NCI-H460 (cell line): ENCODE data around the gene HOXA6. TPM values are rescaled to one million over a fixed set of nuclear protein-coding genes. Genes with fewer than 3 reads are reported as not detected.

Source experiments
- DNase-seq: peaks from one replicate; pipeline ENCODE4 v3.0.0-alpha.2; 2016; ENCODE audit warnings: low read depth; ENCODE audit errors: extremely low read depth
- total RNA-seq: library from RNA; depleted of rRNA; stranded (reverse); fragments of >200 nt; shearing (Covaris generic); gene quantifications from 2 replicates; pipeline ENCODE4 v1.2.3, GENCODE V29; 2014

Gene HOXA6
- total RNA-seq, 1 experiment from 2014 or later: 6.7 TPM

DNA sequence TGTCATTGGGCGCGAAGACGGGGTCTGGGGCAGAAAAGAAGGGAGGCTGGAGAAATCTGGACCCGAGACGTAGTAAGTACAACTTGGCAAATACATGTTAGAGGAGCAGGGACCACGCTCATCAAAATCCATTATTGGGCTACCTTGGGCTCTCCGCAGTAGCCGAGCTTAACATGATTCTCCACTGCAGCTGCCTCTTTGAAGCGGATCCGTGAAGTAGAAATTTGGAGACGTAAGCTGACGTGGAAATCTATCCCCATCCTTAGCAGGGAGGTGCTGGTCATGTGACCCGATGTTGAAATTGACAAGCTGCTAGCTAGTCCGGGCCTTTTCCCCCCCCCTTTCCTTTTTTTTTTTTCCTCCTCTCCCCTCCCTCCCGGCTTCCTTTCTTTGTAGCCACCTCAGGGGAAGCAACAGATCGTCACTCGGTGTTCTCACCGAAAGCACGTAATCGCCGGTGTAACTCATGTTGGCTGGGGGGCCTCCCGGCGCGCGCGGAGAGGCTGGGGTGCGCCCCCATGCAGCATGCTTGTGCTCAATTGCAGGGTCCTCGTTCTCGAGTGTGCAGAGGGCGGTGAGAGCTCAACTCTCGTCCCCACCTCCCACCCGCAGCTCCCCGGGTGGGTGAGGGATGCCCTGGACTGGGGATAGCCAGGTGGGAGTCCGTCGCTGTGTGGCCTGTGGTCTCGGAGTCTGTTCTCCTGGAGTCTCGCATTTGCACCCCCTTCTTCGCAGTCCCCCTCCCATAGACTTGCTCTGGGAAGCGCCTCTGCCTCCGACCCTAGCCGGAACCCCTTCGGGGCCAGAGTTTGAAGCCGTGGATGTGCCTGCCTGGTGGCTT is 37.7 kb upstream of the HOXA6 start, which contains the start of gene HOXA11:
Gene HOXA11 (minus strand): TSS at position 220 of the 841 bp plus-strand sequence. CDS start 88 bp downstream, at position 132.
- no peak for DNase-seq

DNA sequence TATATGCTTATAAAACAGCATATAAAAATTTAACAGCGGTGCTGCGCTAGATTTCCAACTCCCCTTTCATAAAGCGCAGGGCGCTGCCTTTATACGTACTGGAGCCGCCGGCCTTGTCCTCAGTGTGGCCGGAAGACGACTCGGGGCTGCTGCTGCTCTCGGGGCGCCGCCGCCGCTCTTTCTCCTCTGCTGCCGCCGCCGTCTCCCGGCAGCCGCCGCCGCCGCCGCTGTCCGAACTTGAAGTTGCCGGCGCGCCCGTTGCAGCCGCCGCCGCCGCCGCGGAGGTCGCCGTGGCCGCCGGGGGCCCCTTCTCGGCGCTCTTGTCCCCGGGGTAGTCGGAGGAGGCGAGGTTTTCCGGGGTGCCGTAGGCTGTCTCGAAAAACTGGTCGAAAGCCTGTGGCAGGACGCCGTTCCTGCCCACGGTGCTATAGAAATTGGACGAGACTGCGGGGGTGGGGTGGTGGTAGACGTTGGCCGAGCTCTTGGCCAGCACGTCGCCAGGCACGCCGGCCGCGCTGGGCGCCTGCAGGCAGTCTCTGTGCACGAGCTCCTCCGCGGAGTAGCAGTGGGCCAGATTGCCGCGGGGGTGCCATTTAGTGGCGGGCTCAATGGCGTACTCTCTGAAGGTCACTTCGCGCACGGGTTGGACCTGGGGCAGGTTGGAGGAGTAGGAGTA is 36.9 kb upstream of the HOXA6 start:
- DNase-seq: no peak

DNA sequence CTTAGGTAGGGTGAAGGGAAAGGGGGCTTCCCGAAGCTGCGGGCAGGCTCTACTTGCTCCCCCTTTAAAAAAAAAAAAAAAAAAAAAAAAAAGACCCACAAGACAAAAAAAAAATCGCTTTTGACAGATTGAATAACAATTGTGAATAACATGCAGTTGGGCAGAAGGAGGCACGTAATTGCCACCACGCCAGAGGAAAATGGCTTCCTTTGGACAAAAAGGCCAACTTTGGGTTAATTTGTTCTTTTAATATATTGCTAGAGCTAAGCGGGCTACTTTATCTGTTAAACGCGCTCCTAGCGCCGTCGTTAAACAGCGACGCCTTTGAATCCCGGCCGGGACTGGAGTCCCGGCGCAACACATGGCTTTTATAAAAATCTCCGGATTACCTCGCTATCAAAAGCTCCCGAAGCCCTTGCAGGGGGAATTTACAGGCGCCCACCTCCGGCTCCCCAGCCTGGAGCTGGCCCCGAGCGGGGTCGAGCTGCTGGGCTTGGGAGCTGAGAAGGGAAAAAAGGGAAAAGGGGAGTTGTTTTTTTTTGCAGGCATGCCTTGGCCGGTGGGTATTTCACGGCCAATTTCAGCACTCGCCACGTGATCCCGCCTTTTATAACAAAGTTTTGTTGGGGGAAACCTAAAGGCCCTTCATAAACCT is 36.2 kb upstream of the HOXA6 start:
- DNase-seq: no peak

DNA sequence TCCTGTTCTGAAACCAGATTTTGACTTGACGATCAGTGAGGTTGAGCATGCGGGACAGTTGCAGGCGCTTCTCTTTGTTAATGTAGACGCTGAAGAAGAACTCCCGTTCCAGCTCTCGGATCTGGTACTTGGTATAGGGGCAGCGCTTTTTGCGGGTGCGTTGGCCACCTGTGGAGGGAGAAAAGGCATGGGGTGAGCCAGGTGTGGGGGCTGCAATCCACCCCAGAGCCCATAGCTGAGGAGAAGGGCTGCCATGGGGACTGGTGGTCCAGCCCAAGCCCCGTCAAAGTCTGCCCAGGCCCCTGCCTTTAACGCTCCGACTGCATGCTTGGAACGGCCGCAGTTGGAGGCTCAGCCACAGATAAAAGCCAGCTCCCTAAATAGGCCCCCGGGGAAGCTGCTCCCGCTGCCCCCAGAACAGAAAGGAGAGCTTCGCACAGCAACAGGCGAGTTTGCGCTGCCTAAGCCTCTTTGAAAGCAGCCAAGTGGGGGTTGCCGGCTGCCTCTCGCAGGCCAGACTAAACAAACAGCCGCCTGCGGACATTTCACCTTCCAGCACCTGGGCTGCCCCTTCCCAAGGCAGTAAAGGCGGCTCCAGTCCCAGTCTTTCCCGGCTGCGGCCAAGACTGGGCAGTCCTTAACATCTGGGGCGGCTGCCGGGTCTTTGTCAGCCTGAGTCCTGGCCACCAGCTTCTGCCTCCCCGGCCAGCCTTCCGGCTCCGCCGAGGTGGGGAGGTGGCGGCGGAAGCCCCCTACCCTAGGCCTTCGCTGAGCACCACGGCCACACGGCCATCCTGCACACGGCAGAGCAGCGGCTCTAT is 35.5 kb upstream of the HOXA6 start:
- DNase-seq: no peak

DNA sequence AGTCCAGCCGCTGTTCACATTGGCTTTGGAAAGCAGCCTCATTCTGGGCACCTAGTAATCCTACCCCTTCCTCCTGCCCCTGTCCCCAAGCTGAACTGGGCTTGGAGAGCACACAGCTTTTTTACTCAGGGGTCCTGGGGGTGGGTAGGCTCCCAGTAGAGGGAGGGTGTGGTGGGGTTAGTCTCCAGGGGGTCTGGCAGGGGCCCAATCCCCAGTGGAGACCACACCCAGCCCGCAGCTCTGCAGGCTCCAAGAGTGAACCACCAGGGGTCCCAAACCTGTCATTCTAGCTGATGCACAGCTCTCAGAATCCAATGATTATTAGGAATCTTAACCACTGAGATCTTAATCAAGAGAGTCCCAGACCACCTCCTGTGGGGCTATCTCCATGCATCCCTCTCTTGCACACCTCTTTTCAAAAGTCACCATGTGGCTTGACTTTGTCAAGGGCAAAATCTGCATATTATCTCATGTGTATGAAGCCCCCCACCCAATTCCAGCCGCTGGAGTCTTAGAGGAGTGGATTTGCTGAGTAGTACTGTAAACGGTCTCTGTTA is 34.8 kb upstream of the HOXA6 start:
- DNase-seq: no peak

DNA sequence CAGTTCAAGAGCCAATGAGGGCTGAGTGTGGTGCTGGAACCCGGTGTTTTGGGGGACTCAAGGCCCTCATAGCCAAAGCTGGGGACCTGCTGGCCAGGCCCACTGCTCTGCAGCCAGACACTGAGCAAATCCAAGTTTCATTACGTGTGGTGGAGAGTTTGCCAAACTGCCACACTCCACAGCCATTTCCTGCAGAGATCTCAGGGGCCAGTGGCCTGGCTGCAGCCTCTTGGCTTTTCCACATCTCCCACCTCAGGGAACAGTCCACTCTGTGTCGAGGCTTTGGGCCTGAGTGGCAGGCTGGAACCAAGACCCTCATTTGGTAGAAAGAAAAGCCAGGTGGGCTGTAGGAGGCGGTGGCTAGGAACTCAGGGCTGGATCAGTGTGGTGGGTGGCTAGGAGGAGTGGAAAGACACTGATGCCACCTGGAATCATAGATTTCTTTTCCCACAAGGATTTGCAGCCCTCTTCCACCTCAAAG is 34.3 kb upstream of the HOXA6 start:
- no peak for DNase-seq

DNA sequence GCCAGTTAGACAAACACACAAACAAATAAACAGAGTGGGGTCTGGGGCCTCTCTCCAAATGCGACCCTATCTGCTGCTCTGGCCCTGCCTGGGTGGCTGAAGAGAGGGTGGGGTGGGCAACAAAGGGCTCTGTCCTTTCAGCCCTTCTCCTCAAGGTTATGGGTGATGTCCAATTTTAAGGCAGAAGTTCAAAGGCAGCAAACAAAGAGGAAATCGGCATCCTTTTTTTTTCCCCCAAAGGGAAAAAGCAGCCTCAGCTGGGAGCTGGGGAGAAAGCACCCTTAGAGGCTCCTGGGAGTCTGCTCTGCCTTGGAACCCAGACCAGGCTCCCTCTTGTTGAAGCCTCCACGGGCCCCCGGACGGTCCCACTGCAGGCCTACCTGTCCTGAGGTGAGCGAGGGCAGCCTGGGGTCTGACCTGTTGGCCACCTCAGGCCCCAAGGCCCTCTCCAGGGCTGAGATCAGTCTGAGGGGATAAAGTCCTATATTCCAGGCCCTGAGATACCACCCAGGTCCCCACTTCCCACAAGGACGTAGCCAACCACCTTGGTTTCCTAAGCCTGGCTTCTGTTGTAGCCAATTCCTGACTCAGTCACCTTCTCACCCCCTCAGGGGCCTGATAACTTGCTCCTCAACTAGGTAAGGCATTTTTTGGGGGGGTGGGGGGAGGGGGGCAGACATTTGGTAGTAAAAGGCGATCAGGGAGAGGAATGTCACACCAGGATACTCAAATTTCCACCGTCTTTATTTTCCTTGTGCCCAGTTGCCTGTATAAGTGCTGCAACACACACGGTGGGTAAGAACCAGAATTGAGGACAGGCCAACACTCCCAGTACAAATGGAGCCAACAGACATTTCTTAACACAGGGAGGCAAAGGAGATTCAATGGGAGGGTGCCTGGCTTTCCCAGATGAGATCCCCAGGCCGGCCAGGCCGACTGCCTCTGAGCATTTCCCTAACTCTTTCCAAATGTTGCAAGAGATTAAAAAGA is 33.2 kb upstream of the HOXA6 start:
- no peak for DNase-seq

DNA sequence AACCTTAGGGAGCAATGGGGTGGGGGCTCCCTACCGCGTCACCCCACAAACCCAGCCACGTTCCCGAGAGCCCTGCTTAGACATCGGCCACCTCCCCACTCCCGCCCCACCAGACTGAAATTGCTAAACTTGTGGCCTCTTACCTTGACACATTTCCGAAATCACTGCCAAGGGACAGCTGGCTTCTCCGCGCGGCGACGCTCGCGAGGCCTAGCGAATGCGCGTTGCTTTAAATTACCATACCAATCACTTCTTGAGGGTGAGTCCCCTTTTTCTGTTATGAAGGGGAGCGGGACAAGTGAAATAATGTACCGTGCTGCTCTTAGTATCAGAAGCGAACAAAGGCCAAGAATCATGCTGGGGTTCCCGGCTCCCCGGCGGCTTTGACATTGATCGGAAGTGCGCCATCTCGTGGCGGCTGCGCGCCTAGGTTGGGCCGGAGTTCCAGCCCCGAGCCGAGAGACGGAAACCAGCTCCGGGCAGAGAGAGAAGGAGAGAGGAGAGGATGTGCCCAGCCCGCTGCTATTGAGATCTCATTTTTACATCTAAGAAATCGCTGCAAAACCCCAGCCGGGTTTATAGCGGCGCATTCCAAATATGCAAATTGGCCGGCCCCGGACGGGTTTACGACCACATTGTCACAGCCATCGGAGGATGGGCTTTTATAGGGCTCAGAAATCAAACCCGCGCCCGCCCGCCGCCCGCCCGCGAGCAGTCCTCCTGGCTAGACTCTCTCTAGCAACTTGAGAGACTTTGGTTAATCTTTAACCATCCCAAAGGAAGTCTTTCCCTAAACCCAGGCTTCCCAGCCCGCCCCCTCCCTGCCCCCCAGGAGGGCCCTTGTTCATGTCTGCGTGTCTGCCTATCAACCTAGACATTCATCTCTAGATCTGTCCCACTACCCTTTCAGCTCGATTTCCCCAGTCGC is 32.2 kb upstream of the HOXA6 start:
- peak; percentile 68 for DNase-seq

DNA sequence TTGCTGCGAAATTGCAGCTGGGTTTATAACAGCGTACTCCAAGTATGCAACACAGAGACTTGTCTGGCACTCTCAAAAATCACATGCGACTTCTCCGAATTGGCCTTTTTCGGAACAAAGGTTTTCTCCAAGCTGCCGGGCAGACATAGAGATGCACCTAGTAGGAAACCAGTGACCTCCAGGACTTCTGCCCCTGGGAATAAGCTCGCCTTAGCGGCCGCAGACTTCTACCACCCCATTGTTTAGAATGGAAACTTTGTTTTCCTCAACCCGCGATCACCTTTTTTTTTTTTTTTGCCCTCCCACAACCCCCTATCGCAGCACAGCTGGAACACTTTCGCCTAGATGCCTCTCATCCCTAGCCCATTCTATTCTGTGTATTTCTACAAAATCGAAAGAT is 31.5 kb upstream of the HOXA6 start:
- no peak for DNase-seq

DNA sequence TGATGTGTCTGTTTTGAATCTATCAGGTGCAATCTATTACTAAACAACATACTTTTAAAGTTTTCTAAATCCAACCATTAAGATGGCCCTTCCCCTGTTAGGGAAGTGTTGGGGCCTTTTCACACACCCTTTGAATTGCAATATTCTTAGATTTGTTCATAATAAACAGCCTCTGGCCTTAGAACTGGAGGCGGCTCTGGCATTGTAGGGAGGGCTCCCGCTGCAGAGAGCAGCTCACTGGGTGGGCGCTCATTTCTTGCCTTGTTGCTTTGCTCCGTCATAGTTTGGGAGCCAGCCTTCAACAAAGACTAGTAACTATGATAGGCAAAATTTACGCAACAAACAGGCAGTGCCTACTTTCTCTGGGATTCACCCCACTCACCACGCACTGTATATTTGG is 30.8 kb upstream of the HOXA6 start:
- DNase-seq: no peak

DNA sequence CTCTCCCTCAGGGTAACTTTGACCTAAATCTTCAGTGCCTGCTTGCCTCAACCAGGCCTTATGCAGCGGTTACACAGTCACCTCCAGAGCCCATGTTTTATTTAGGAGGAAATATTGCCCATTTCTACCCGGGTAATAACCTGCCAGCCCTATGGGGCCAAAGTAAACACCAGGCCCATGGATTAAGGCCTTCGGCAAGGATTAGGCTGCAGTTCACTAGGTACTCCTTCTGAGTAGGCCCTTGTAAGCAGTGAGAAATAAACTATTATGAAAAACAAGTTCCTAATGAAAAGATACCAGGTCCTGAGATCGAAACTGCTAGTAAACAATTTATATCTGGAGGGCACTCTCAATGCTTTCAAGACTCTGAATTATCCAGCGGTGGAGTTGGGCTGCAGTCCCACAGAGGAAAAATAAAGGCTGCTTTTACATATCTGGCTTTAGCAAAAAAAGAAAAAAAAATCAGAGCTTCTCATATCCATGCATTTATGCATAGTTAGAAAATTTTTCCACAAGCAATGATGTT is 30.3 kb upstream of the HOXA6 start:
- no peak for DNase-seq

DNA sequence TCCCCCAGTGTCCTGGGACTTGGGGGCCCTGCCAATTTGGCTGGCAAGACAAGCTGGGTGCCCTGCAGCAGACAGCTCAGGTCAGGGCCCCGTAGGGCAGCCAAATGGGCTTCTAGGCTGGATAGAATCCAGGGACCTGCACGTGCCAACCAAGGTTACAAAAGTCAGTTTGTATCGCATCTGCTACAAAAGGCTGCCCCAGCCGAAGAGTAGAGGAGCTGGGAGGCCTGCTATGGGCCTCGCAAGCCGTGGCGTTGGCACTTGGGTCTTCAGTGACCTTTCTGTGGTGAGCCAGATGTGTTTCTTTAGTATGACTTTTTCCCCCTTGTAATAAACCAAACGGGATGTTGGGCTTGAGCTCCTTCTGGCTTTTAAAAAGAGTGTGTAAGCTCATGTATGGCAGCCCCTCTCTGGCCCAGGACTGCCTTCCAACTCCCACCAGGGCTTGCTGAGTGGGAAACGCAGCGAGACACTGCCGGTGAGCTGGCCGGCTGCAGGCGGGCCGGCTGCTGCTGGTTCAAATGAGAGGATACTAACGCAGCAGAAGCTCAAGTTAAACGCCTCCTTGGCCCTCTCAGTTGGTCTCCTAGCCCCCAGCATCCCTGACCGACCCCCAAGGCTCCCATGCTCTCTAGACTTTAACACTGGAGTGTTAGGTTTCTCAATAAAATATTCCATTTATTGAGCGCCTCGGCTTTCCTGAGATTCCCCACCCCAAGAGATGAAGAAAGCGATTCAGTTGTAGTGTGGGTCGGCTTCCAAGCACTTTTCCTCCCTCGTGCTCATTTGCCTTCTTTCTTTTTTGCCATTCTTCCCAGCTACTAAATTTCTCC is 29.6 kb upstream of the HOXA6 start:
- no peak for DNase-seq

DNA sequence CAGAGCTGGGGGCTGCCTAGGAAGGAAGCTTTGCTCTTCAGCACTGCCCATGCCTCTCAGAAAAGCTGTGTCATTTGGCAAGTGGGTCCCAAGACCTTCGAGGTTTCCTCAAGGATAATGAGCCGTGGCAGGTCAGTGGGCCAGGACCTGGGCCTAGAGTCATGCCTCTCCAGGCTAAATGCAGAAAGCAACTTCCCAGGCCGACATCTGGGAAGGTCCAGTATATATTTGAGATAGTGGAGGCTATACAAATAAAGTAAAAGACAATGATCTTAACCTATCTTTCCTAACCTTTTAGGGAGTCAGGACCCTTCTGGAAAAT is 28.9 kb upstream of the HOXA6 start:
- no peak for DNase-seq

DNA sequence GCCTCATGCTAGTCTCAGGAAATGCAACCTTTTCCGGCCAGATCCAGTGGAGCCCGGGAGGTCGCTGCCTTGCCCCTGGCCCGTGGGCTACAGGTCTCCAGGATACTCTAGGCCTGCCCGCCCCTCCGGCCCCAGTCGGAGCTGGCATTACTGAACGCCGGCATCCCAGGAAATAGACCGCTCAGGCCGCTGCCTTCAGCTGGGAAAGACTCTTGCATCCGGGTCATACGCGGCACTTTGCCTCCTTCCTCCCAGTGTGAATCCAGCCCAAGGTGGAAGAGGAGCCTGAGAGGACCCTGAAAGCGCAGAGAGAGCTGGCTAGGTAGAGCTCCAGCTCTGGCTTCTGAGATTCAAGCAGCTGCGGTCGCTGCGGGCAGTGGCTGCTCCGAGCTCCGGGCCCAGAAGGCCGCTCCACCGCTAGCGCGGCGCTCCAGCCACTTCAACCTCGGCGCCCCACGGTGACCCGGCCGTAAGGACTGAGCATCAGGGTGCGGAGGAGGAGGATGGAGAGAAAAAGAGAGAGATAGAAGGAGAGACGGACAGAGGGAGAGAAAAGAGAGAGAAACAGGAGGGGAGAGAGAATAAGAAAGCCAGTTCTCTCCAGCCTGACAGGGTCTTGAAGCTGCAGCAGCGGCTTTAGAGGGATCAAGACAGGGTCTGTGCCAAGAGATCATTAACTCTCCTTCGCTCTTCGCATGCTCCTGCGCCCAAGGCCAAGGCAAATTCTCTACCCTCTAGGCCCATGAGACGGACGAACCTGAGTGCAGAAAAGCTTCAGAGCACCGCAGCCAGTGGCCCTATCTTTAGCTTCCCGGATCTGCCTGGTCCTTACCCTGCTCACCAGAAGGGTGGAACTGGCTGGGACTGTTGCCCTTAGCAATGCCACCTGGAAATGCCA is 28.3 kb upstream of the HOXA6 start:
- no peak for DNase-seq

DNA sequence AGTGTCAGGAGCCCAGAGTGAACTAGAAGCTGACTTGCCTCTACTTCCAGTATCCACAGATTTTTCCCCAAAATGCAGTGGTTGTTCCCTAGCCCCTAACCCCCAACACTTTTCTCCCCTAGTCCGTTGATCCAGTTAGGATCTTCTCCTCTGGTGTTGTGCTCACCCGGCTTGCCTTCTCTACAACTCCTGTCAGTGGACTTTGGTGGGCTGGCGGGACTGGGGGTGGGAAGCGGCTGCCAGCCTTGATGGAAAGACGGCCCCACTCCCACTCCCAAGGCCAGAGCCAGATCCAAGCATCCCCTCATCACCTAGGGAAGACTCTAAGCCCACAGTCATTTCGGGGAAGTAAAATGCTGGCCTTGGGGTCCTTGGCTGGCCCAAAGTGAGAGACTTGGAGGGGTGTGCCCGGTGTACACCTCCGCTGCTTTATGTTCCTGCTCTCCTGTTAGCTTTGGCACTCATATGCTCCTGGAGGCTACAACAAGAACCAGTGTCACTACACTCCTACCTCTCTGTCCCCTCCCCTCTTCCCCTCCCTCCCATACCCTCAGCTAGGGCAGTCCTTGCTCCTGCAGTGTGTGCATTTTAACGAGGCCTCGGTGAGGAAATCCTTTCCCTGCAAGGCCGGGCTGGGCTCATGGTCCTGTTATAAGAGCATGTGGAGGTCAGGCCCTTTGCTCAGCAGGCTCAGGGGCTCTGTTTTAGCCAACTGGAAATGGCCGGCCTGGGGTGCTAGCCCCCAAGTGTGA is 27.5 kb upstream of the HOXA6 start:
- no peak for DNase-seq
